Measurements from ENCODE around the gene CDK4. TPM values are rescaled to one million over a fixed set of nuclear protein-coding genes. Genes with fewer than 3 reads are reported as not detected.

The CDK4 gene
- total and polyA plus RNA-seq, 4 donors, result 69.7 to 115 (median 89.9) TPM

- TF ChIP-seq CTCF (IDR thresholded peaks at IDR 0.05; ENCODE audit: control extremely low read depth, extremely low read depth), result no peak
- DNase-seq (no peak), ATAC-seq (ENCODE audit: insufficient read depth, low FRiP score) (no peak)
- Histone ChIP-seq H3K4me1 (ENCODE audit: control insufficient read depth in 5 of 5, insufficient read depth in 5 of 5, low read length in 5 of 5) (peaks cover 6 to 39% (median 15%) of the 10 kb centered on the region in 5 donors), H3K9ac (ENCODE audit: insufficient read depth in 1 of 2, low read length in 2 of 2) (no peak overlapping the region), H3K4me3 (no peak overlapping the region), H3K9me3 (ENCODE audit: control insufficient read depth in 4 of 4, insufficient read depth in 3 of 4, low read length in 3 of 4) (no peaks in the 10 kb centered on the region), H3K27ac (ENCODE audit: low read depth in 1 of 2, low read length in 1 of 2) (no peak overlapping the region), H3K36me3 (ENCODE audit: control insufficient read depth in 4 of 4, insufficient read depth in 4 of 4, low read length in 4 of 4) (peaks cover 3 to 13% (median 10%) of the 10 kb centered on the region in 4 donors), H3K27me3 (ENCODE audit: control insufficient read depth in 3 of 3, insufficient read depth in 3 of 3, low read length in 2 of 3) (peaks cover 0 to 29% (median 26%) of the 10 kb centered on the region in 3 donors)
- WGBS, 2 donors, result 97 to 99% methylated on average over 11 of the region's 11 CpGs
Observed at GRCh38 chr12:57769594-57769993, 17.5 kb upstream of the CDK4 start.

GRCh38 chr12:57767876-57768275, 15.8 kb upstream of the CDK4 start:
- Histone ChIP-seq H3K27ac (ENCODE audit: low read depth in 1 of 2, low read length in 1 of 2) (no peak overlapping the region), H3K36me3 (ENCODE audit: control insufficient read depth in 4 of 4, insufficient read depth in 4 of 4, low read length in 4 of 4) (peaks cover 3 to 13% (median 8%) of the 10 kb centered on the region in 4 donors), H3K4me3 (no peak overlapping the region), H3K9ac (ENCODE audit: insufficient read depth in 1 of 2, low read length in 2 of 2) (no peak overlapping the region), H3K9me3 (ENCODE audit: control insufficient read depth in 4 of 4, insufficient read depth in 3 of 4, low read length in 3 of 4) (no peaks in the 10 kb centered on the region), H3K4me1 (ENCODE audit: control insufficient read depth in 5 of 5, insufficient read depth in 5 of 5, low read length in 5 of 5) (peaks cover 6 to 35% (median 15%) of the 10 kb centered on the region in 5 donors), H3K27me3 (ENCODE audit: control insufficient read depth in 3 of 3, insufficient read depth in 3 of 3, low read length in 2 of 3) (peaks cover 0 to 46% (median 44%) of the 10 kb centered on the region in 3 donors)
- ATAC-seq (ENCODE audit: insufficient read depth, low FRiP score), result no peak
- DNase-seq, result no peak
- no peak for TF ChIP-seq CTCF (IDR thresholded peaks at IDR 0.05; ENCODE audit: control extremely low read depth, extremely low read depth)
- WGBS, 2 donors, result 90 to 92% methylated on average over 3 of the region's 3 CpGs

- Histone ChIP-seq H3K9me3 (ENCODE audit: control insufficient read depth in 4 of 4, insufficient read depth in 3 of 4, low read length in 3 of 4) (no peaks in the 10 kb centered on the region), H3K4me3 (no peak overlapping the region), H3K9ac (ENCODE audit: insufficient read depth in 1 of 2, low read length in 2 of 2) (no peak overlapping the region), H3K27ac (ENCODE audit: low read depth in 1 of 2, low read length in 1 of 2) (no peak overlapping the region), H3K27me3 (ENCODE audit: control insufficient read depth in 3 of 3, insufficient read depth in 3 of 3, low read length in 2 of 3) (peaks cover 0 to 48% (median 47%) of the 10 kb centered on the region in 3 donors), H3K4me1 (ENCODE audit: control insufficient read depth in 5 of 5, insufficient read depth in 5 of 5, low read length in 5 of 5) (peaks cover 6 to 35% (median 15%) of the 10 kb centered on the region in 5 donors), H3K36me3 (ENCODE audit: control insufficient read depth in 4 of 4, insufficient read depth in 4 of 4, low read length in 4 of 4) (peaks cover 3 to 13% (median 8%) of the 10 kb centered on the region in 4 donors)
- DNase-seq, result no peak
- no peak for ATAC-seq (ENCODE audit: insufficient read depth, low FRiP score)
- TF ChIP-seq CTCF (IDR thresholded peaks at IDR 0.05; ENCODE audit: control extremely low read depth, extremely low read depth), result no peak
Observed at GRCh38 chr12:57767305-57767698, 15.2 kb upstream of the CDK4 start.
